ENCODE measurements around the gene TEKT1.
A peak's percentile ranks its signal among the peaks of the same experiment; 100 is the strongest.
"Not testable (repeated sequence)": the region's sequence is repeated elsewhere in the genome, so short reads cannot be mapped to it uniquely, and the experiment has no call there.

Gene TEKT1

DNA sequence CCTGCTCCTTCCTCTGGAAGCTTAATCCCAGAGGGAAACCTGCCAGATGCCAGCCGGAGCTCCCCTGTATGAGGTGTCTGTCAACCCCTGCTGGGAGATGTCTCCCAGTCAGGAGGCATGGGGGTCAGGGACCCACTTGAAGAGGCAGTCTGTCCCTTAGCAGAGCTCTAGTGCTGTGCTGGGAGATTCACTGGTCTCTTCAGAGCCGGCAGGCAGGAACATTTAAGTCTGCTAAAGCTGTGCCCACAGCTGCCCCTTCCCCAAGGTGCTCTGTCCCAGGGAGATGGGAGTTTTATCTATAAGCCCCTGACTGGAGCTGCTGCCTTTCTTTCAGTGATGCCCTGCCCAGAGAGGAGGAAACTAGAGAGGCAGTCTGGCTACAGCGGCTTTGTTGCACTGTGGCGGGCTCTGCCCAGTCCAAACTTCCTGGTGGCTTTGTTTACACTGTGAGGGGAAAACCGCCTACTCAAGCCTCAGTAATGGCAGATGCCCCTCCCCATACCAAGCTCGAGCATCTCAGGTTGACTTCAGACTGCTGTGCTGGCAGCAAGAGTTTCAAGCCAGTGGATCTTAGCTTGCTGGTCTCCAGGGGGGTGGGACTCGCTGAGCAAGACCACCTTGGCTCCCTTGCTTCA lies 17.1 kb upstream of the TEKT1 start:
- not testable (repeated sequence) for H3K4me3 Mint-ChIP-seq; H3K9me3 Mint-ChIP-seq; H3K27ac Mint-ChIP-seq (ENCODE audit: low read depth); DNase-seq (ENCODE audit: low spot score in 2 of 2); H3K4me1 Mint-ChIP-seq; ATAC-seq (replicated peaks; ENCODE audit: extremely low read depth, poor library complexity, severe bottlenecking); H3K36me3 Mint-ChIP-seq (ENCODE audit: insufficient read depth)
- H3K27me3 Mint-ChIP-seq: peaks cover 35% of the 10 kb centered on the region

DNA sequence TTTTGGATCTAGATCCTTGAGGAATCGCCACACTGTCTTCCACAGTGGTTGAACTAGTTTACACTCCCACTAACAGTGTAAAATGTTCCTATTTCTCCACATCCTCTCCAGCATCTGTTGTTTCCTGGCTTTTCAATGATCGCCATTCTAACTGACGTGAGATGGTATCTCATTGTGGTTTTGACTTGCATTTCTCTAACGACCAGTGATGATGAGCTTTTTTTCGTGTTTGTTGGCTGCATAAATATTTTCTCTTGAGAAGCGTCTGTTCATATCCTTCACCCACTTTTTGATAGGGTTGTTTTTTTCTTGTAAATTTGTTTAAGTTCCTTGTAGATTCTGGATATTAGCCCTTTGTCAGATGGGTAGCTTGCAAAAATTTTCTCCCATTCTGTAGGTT lies 14.6 kb upstream of the TEKT1 start:
- DNase-seq (ENCODE audit: low spot score in 2 of 2); H3K4me3 Mint-ChIP-seq; ATAC-seq (replicated peaks; ENCODE audit: extremely low read depth, poor library complexity, severe bottlenecking); H3K27ac Mint-ChIP-seq (ENCODE audit: low read depth); H3K4me1 Mint-ChIP-seq; H3K36me3 Mint-ChIP-seq (ENCODE audit: insufficient read depth); H3K9me3 Mint-ChIP-seq: not testable (repeated sequence)
- H3K27me3 Mint-ChIP-seq: peaks cover 53% of the 10 kb centered on the region

DNA sequence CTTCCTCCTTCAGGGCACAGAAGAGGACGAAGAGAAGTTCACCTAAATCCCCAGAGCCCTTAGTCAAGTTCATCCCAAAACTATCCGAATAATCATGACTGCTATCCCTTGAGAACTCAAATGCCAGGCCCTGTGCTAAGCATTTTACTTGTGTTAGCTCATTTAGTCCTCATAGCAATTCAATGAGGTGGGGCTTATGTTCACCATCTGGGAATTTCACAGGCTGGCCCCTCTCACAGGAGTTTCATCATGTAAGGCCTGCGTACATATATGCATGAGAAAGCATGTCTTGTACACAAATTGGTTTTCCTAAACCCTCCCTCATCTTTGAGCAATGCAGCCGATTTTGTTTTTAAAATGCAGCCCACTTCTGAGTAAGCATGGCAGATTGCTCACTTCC lies 12.9 kb upstream of the TEKT1 start:
- H3K27me3 Mint-ChIP-seq: peaks cover 59% of the 10 kb centered on the region
- H3K36me3 Mint-ChIP-seq (ENCODE audit: insufficient read depth); DNase-seq (ENCODE audit: low spot score in 2 of 2); H3K4me3 Mint-ChIP-seq; H3K9me3 Mint-ChIP-seq; ATAC-seq (replicated peaks; ENCODE audit: extremely low read depth, poor library complexity, severe bottlenecking); H3K4me1 Mint-ChIP-seq; H3K27ac Mint-ChIP-seq (ENCODE audit: low read depth): not testable (repeated sequence)

DNA sequence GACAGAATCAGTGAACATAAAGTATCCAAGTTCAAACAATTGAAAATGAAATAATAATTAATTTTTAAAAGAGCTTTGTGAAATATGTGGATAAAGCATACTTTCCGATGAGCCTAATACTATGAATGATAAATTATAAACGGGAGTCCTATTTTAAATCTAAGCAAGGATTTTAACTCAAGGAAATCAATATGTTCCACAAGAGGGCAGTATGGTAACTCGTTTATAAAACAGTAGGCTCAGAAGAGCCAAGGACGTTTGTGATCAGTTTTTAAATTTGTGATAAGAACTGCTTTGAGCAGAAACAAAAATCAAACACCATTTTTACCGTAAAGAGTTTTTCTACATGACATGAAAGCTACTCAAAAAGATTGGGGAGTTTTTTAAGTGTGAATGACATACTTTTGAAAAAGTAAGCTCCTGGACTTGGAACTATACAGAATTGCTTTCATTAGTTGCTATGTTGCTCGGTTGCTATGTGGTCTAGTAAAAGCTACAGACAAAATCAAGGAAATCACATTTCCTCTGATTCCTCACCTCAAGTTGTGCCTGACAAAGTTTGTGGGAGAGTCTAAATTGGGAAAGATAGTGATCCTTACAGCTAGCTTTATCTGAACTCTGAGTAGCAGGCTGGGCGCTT lies 11.8 kb upstream of the TEKT1 start:
- Mint-ChIP-seq H3K4me3 (no peak overlapping the region), H3K36me3 (ENCODE audit: insufficient read depth) (no peaks in the 10 kb centered on the region), H3K27ac (ENCODE audit: low read depth) (no peak overlapping the region), H3K27me3 (peaks cover 70% of the 10 kb centered on the region), H3K4me1 (no peaks in the 10 kb centered on the region), H3K9me3 (no peaks in the 10 kb centered on the region)
- ATAC-seq (replicated peaks; ENCODE audit: extremely low read depth, poor library complexity, severe bottlenecking): no peak
- no peak for DNase-seq (ENCODE audit: low spot score in 2 of 2)

DNA sequence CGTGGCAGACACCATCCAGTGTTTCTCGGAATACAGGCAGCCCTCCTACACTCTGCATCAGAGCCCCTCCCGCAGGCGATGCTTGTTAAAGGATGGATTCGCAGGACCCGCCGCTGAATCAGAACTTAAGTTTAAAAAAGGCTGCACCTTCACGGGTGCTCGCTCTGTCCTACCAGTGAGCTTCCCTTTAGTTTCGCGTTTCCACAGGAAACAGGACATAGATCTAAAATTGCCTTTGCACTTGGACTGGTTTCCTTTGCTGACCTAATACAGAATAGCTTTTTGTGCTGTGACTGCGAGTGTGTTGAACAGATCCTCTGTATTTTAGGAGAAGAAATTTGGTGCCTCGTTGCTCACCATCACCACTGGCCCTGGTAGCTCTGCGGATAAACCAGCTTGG lies 10.2 kb upstream of the TEKT1 start:
- not testable (repeated sequence) for H3K27ac Mint-ChIP-seq (ENCODE audit: low read depth); H3K4me3 Mint-ChIP-seq; DNase-seq (ENCODE audit: low spot score in 2 of 2); H3K4me1 Mint-ChIP-seq; H3K9me3 Mint-ChIP-seq; ATAC-seq (replicated peaks; ENCODE audit: extremely low read depth, poor library complexity, severe bottlenecking); H3K36me3 Mint-ChIP-seq (ENCODE audit: insufficient read depth)
- peaks cover 81% of the 10 kb centered on the region for H3K27me3 Mint-ChIP-seq

DNA sequence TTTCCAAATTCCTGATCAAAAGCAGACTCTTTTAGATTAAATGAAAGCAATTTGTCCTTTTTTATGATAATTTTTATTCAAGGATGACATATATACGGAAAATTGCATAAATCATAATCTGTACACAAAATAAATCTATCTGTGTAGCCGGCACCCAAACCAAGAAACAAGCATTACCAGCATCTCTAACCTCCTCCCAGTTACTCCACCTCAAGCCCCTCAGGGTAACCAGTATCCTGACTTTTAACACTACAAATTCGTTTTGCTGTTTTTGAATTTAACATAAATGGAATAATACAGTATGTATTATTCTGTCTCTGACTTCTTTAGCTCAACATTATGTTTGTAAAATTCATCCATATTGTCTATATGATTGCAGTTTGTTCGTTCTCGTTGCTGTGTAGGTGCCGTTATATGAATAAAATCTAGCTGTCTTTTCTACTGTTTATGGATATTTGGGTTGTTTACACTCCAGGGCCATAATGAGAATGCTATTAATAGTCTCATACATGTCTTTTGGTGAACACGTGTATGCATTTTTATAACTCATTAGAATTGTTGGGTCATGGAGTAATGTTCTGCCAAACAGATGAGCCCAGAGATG lies 1.0 kb downstream of the TEKT1 start:
- Mint-ChIP-seq H3K27me3 (peaks cover 76% of the 10 kb centered on the region), H3K27ac (ENCODE audit: low read depth) (peak overlapping the region; percentile 63), H3K9me3 (no peaks in the 10 kb centered on the region), H3K4me3 (no peak overlapping the region), H3K36me3 (ENCODE audit: insufficient read depth) (peaks cover 5% of the 10 kb centered on the region), H3K4me1 (peaks cover 5% of the 10 kb centered on the region)
- DNase-seq (ENCODE audit: low spot score in 2 of 2): no peak
- ATAC-seq (replicated peaks; ENCODE audit: extremely low read depth, poor library complexity, severe bottlenecking): no peak

DNA sequence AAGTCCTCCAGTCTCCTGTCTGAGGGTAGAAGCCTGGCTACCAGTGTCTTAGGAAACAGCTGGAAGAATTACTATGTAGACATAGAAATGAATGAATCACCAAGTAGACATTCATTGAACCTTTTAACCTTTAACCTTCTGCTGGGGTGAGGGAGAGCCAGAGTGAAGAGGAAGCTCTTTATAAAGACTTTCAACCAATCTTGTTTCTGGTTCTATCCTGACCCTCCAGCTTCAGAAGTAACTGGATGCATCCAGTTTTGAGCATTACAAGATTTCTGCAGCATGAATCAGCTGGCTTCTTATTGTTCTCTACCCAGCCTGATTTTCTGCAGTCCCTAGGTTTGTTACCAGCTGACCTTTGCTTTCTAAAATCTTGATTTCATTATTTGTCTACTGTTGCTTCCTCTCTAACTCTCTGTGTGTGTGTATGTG lies 8.5 kb downstream of the TEKT1 start:
- no peaks in the 10 kb centered on the region for H3K36me3 Mint-ChIP-seq (ENCODE audit: insufficient read depth)
- no peak for ATAC-seq (replicated peaks; ENCODE audit: extremely low read depth, poor library complexity, severe bottlenecking)

DNA sequence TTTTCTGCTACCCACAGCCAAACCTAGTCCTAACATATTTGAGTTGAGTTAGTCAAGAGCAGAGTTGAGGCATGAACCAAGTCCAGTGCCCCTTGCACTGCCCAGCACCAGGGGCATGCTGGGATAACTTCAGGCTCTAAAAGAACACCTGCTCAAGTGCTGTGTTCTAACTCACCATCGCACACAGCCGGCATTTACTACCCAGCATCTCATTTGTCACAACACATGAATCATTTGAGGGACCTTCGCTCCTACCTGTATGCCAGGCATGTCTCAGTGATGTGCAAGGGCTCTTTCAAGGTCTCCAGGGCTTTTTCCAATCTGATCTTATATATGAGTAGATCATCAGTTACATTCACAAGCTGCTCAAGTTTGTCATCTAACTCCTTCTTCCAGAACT lies 12.6 kb downstream of the TEKT1 start:
- DNase-seq (ENCODE audit: low spot score in 2 of 2) (no peak), ATAC-seq (replicated peaks; ENCODE audit: extremely low read depth, poor library complexity, severe bottlenecking) (no peak)
- Mint-ChIP-seq H3K27ac (ENCODE audit: low read depth) (no peak overlapping the region), H3K4me1 (no peaks in the 10 kb centered on the region), H3K27me3 (peaks cover 56% of the 10 kb centered on the region), H3K36me3 (ENCODE audit: insufficient read depth) (no peaks in the 10 kb centered on the region), H3K4me3 (no peak overlapping the region), H3K9me3 (no peaks in the 10 kb centered on the region)

More for the DNA sequence above, 8.5 kb downstream of the TEKT1 start:
- Mint-ChIP-seq H3K4me1 (no peaks in the 10 kb centered on the region), H3K27me3 (peaks cover 54% of the 10 kb centered on the region), H3K27ac (ENCODE audit: low read depth) (no peak overlapping the region), H3K9me3 (no peaks in the 10 kb centered on the region), H3K4me3 (no peak overlapping the region)
- no peak for DNase-seq (ENCODE audit: low spot score in 2 of 2)

DNA sequence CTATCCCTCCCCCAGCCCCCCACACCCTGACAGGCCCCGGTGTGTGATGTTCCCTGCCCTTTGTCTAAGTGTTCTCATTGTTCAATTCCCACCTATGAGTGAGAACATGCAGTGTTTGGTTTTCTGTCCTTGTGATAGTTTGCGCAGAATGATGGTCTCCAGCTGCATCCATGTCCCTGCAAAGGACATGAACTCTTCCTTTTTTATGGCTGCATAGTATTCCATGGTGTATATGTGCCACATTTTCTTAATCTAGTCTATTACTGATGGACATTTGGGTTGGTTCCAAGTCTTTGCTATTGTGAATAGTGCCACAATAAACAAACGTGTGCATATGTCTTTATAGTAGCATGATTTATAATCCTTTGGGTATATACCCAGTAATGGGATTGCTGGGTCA lies 15.2 kb downstream of the TEKT1 start:
- not testable (repeated sequence) for ATAC-seq (replicated peaks; ENCODE audit: extremely low read depth, poor library complexity, severe bottlenecking); H3K9me3 Mint-ChIP-seq

DNA sequence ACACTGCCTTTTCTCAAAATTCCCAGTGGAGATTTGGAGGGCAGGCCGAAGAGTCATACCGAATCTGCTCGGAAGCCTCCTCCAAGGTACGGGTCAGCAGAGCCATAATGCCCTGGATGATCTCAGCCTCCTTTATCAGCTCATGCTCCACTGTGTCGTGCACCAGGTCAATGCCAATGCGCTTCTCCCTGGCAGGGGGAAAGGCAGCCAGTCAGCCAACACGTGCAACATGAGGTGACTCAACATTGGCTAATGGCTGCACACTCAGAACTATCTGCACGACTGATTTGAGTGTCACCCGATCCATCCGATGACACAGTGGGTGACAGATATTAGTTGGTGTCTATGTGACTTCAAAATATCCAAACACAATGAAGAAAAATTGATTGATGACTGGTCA lies 15.8 kb downstream of the TEKT1 start:
- no peaks in the 10 kb centered on the region for H3K9me3 Mint-ChIP-seq
- H3K4me3 Mint-ChIP-seq: no peak overlapping the region
- no peaks in the 10 kb centered on the region for H3K4me1 Mint-ChIP-seq
- ATAC-seq (replicated peaks; ENCODE audit: extremely low read depth, poor library complexity, severe bottlenecking) (no peak), DNase-seq (ENCODE audit: low spot score in 2 of 2) (no peak)
- H3K36me3 Mint-ChIP-seq (ENCODE audit: insufficient read depth): no peaks in the 10 kb centered on the region
- no peak overlapping the region for H3K27ac Mint-ChIP-seq (ENCODE audit: low read depth)
- H3K27me3 Mint-ChIP-seq: peaks cover 76% of the 10 kb centered on the region

More for the DNA sequence above, 15.2 kb downstream of the TEKT1 start:
- H3K36me3 Mint-ChIP-seq (ENCODE audit: insufficient read depth); H3K27ac Mint-ChIP-seq (ENCODE audit: low read depth); DNase-seq (ENCODE audit: low spot score in 2 of 2); H3K4me1 Mint-ChIP-seq; H3K4me3 Mint-ChIP-seq: not testable (repeated sequence)
- H3K27me3 Mint-ChIP-seq: peaks cover 76% of the 10 kb centered on the region

DNA sequence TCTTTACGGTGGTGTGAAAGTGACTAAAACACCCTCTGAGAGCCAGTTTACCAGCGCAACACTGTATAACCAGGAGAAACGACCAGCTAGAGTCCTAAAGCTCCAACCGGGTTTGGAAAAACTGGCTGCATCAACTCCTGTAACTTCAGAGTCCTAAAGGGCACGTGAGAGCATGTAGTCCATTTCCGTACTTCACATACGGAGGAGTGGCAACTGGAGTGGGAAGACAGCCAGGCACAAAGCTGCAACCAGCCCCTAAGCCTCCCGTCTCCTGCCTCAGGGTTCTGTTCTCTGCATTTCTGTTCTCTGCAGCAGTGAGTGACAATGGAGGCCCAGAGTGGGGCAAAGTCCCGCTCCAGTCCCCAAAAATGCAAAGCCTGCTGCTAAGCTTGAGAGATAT lies 19.2 kb downstream of the TEKT1 start:
- Mint-ChIP-seq H3K4me3 (no peak overlapping the region), H3K9me3 (no peaks in the 10 kb centered on the region), H3K27ac (ENCODE audit: low read depth) (no peak overlapping the region), H3K36me3 (ENCODE audit: insufficient read depth) (no peaks in the 10 kb centered on the region), H3K27me3 (peaks cover 70% of the 10 kb centered on the region), H3K4me1 (no peaks in the 10 kb centered on the region)
- ATAC-seq (replicated peaks; ENCODE audit: extremely low read depth, poor library complexity, severe bottlenecking) (no peak), DNase-seq (ENCODE audit: low spot score in 2 of 2) (no peak)

DNA sequence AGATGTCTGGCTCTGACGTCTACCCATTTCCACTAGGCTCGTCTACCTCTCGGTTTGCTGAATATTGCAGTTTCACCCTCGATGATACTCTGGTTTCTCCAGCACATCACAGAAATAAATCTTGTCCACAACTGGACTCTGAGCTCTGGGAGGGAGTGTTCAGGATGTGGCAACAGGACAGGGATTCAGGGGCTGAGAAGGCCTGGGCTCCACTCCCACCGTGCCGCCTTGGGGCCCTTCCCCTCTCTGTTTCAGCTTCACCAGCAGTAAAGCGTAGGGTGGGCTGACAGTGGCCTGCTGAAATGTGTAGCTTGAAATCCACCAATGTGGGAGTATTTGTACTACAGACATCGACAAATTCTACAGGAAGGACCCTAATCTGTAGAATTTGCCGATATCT lies 20.0 kb downstream of the TEKT1 start:
- DNase-seq (ENCODE audit: low spot score in 2 of 2) (no peak), ATAC-seq (replicated peaks; ENCODE audit: extremely low read depth, poor library complexity, severe bottlenecking) (no peak)
- Mint-ChIP-seq H3K36me3 (ENCODE audit: insufficient read depth) (no peaks in the 10 kb centered on the region), H3K27me3 (peaks cover 74% of the 10 kb centered on the region), H3K4me1 (no peaks in the 10 kb centered on the region), H3K4me3 (no peak overlapping the region), H3K27ac (ENCODE audit: low read depth) (no peak overlapping the region), H3K9me3 (no peaks in the 10 kb centered on the region)

DNA sequence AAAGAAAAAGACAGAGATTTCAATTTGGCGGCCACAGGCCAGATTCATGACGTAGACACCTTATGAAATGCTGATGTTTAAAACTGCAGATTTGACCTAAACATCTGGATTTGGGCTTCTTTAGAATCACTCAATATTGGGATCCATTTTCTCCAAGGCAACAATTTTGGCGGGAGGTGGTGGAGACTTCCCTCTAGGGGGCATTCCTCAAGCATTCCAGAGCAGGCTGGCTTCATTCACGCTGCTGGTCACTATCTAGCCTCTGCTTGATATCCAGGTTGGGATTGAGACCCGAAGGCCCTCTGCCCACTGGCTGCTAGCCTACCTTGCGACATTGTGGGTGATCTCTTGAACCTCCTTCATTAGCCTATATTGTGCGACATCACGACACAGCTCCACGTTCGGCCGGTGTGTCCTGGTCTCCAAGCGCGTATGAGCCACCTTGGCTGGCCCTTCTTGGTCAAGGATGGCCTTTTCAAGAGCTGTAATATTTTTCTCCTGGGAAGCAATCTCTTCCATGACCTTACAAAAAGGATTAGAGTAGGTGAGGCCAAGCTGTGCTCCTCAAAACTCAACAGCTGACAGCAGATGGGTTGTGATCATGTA lies 31.0 kb downstream of the TEKT1 start:
- ATAC-seq (replicated peaks; ENCODE audit: extremely low read depth, poor library complexity, severe bottlenecking) (no peak), DNase-seq (ENCODE audit: low spot score in 2 of 2) (no peak)
- no peaks in the 10 kb centered on the region for H3K36me3 Mint-ChIP-seq (ENCODE audit: insufficient read depth)
- no peak overlapping the region for H3K4me3 Mint-ChIP-seq
- no peak overlapping the region for H3K27ac Mint-ChIP-seq (ENCODE audit: low read depth)
- no peaks in the 10 kb centered on the region for H3K4me1 Mint-ChIP-seq
- H3K9me3 Mint-ChIP-seq: no peaks in the 10 kb centered on the region
- H3K27me3 Mint-ChIP-seq: peaks cover 36% of the 10 kb centered on the region
